ENCODE data around the gene CA10. TPM values are rescaled to one million over a fixed set of nuclear protein-coding genes. Genes with fewer than 3 reads are reported as not detected.

CA10 gene
- total RNA-seq, 1 experiment from 2014 or later = not detected

GRCh38 chr17:51954232-51954765, 204.2 kb downstream of the CA10 start:
- Histone ChIP-seq H3K27me3 (ENCODE audit: insufficient read depth, low read depth) (no peaks in the 10 kb centered on the region), H4K20me1 (ENCODE audit: insufficient read depth) (no peaks in the 10 kb centered on the region), H3K36me3 (ENCODE audit: low read depth) (no peaks in the 10 kb centered on the region), H3K4me3 (no peak overlapping the region), H2AFZ (no peak overlapping the region), H3F3A (ENCODE audit: insufficient read depth, low read depth) (no peaks in the 10 kb centered on the region), H3K4me2 (no peak overlapping the region), H3K27ac (no peak overlapping the region), H3K9me2 (ENCODE audit: insufficient read depth) (no peaks in the 10 kb centered on the region), H3K4me1 (replicated peaks; ENCODE audit: insufficient read depth) (no peaks in the 10 kb centered on the region), H3K79me2 (ENCODE audit: low read depth) (no peaks in the 10 kb centered on the region), H3K9me3 (ENCODE audit: insufficient read depth, low read depth) (no peaks in the 10 kb centered on the region)
- CTCF ChIA-PET = no interaction called here
- DNase-seq = no peak
- POLR2A ChIA-PET (ENCODE audit: unreplicated experiment) = no interaction called here
- BruUV-seq (replicated peaks) = no TSS peak
- TF ChIP-seq EZH2 (IDR thresholded peaks at IDR 0.05; ENCODE audit: low read depth) = no peak
- no peak for TF ChIP-seq CTCF (conservative IDR thresholded peaks at IDR 0.05)
- intact Hi-C loops (cut with micrococcal nuclease; ENCODE audit: unreplicated experiment) = no loop called here

- DNase-seq = no peak
- no peak overlapping the region for H2AFZ ChIP-seq
- H3K4me2 ChIP-seq = no peak overlapping the region
- no peak overlapping the region for H3K4me3 ChIP-seq
- no peaks in the 10 kb centered on the region for H3F3A ChIP-seq (ENCODE audit: insufficient read depth, low read depth)
- no peaks in the 10 kb centered on the region for H3K9me3 ChIP-seq (ENCODE audit: insufficient read depth, low read depth)
- H3K27ac ChIP-seq = no peak overlapping the region
- H3K79me2 ChIP-seq (ENCODE audit: low read depth) = no peaks in the 10 kb centered on the region
- intact Hi-C loops (cut with micrococcal nuclease; ENCODE audit: unreplicated experiment) = no loop called here
- H4K20me1 ChIP-seq (ENCODE audit: insufficient read depth) = no peaks in the 10 kb centered on the region
- TF ChIP-seq EZH2 (IDR thresholded peaks at IDR 0.05; ENCODE audit: low read depth) = no peak
- TF ChIP-seq CTCF (conservative IDR thresholded peaks at IDR 0.05) = no peak
- no peaks in the 10 kb centered on the region for H3K36me3 ChIP-seq (ENCODE audit: low read depth)
- H3K27me3 ChIP-seq (ENCODE audit: insufficient read depth, low read depth) = no peaks in the 10 kb centered on the region
- CTCF ChIA-PET = no interaction called here
- no TSS peak for BruUV-seq (replicated peaks)
- POLR2A ChIA-PET (ENCODE audit: unreplicated experiment) = no interaction called here
- H3K9me2 ChIP-seq (ENCODE audit: insufficient read depth) = no peaks in the 10 kb centered on the region
- H3K4me1 ChIP-seq (replicated peaks; ENCODE audit: insufficient read depth) = no peaks in the 10 kb centered on the region
These were observed 206.8 kb downstream of the CA10 start for GRCh38 chr17:51951741-51952140.

- ChIA-PET CTCF (no interaction called here), POLR2A (ENCODE audit: unreplicated experiment) (no interaction called here)
- no peaks in the 10 kb centered on the region for H3K36me3 ChIP-seq (ENCODE audit: low read depth)
- no TSS peak for BruUV-seq (replicated peaks)
- H3K4me3 ChIP-seq = no peak overlapping the region
- TF ChIP-seq EZH2 (IDR thresholded peaks at IDR 0.05; ENCODE audit: low read depth) (no peak), CTCF (conservative IDR thresholded peaks at IDR 0.05) (no peak)
- H2AFZ ChIP-seq = no peak overlapping the region
- H3K4me1 ChIP-seq (replicated peaks; ENCODE audit: insufficient read depth) = no peaks in the 10 kb centered on the region
- H3K79me2 ChIP-seq (ENCODE audit: low read depth) = no peaks in the 10 kb centered on the region
- no peak overlapping the region for H3K4me2 ChIP-seq
- no peaks in the 10 kb centered on the region for H3K27me3 ChIP-seq (ENCODE audit: insufficient read depth, low read depth)
- no peaks in the 10 kb centered on the region for H3F3A ChIP-seq (ENCODE audit: insufficient read depth, low read depth)
- DNase-seq = no peak
- no peaks in the 10 kb centered on the region for H4K20me1 ChIP-seq (ENCODE audit: insufficient read depth)
- H3K9me2 ChIP-seq (ENCODE audit: insufficient read depth) = no peaks in the 10 kb centered on the region
- no peaks in the 10 kb centered on the region for H3K9me3 ChIP-seq (ENCODE audit: insufficient read depth, low read depth)
- H3K27ac ChIP-seq = no peak overlapping the region
- intact Hi-C loops (cut with micrococcal nuclease; ENCODE audit: unreplicated experiment) = no loop called here
These were observed 210.4 kb downstream of the CA10 start for GRCh38 chr17:51948128-51948527.

All from PC-9 (cell line).